ENCODE measurements around the gene SLC39A6.

DNA sequence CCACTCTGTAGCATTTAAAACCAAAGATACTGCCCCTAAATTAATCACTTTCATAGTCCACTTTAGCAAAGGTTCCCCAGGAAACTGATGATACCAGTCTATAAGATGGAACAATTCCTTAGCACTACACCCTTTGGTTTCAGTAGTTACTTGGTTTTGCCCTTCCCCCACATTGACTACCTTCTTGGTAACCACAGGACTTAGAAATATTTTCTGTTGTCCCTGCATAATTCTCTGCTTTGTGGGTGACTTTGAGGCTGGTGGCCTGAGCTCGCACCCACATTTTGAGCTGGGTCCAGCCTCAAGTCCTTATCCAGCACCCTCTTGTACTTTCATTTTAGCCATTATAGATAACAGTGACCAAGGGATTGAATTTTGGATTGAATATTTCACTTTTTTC is 23.6 kb upstream of the SLC39A6 start:
- no peak for TF ChIP-seq POLR2A (IDR thresholded peaks at IDR 0.05; ENCODE audit: low read length)
- no peak for TF ChIP-seq GATA1 (IDR thresholded peaks at IDR 0.05; ENCODE audit: low read depth, low read length)

Measured in erythroblast (primary cell).